ENCODE measurements around the gene BPI.
"Not testable (repeated sequence)": the region's sequence is repeated elsewhere in the genome, so short reads cannot be mapped to it uniquely, and the experiment has no call there.

The BPI gene

DNA sequence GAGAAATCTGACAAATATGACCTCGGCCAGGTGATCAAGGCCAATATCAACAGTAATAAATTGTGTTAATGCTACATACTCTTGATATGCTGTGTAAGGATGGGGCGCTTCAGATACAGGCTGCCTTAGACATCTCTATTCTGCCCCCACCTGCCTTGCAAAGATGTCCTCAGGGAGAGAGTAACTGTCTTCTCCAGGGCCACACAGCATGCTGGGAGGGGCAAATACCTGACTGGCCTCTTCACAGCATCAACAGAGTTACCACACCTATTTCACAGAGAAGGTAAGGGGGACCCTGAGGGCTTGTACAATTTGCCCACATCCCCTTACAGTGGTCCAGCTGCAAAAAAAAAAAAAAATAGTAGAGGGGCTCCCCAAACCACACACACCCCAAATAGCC lies 26.3 kb upstream of the BPI start:
- DNase-seq (ENCODE audit: low read depth in 1 of 2, low spot score in 1 of 2): no peak

DNA sequence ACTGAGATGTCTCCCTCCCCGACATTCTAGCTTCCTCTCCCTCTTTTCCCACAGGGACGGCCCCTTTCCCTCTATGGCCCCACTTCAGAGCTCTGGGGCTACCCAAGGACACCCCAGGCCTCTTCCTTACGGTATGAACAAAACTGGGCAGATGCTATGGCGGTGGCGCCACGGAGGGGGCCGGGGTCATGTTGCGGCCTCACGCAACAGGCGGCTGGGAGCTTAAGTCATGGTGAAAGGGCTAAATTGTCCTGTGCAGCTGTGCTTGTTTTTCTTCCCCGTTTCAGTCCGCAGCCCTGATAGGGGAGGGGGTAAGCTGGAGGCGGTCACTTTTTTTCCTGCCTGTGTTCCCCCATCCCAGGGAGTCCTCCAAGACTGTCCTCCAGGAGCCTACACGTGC lies 25.8 kb upstream of the BPI start:
- no peak for DNase-seq (ENCODE audit: low read depth in 1 of 2, low spot score in 1 of 2)

DNA sequence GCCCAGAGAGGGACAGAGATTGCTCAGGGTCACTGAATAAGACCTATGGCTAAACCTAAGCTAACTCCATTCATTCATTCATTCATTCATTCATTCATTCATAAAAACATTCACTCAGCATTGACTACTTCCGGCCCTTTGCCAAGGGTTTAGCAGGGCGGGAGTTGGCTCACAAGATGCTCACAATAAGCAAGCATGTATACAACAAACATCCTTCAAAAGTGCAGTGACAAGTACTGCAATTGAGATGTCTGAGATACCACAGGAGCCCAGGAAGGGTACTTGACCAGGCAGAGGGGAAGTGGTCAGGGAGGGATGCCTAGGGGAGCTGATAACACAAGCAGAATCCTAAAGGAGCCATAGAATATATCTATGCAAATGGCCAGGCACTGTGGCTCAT lies 25.2 kb upstream of the BPI start:
- no peak for DNase-seq (ENCODE audit: low read depth in 1 of 2, low spot score in 1 of 2)

DNA sequence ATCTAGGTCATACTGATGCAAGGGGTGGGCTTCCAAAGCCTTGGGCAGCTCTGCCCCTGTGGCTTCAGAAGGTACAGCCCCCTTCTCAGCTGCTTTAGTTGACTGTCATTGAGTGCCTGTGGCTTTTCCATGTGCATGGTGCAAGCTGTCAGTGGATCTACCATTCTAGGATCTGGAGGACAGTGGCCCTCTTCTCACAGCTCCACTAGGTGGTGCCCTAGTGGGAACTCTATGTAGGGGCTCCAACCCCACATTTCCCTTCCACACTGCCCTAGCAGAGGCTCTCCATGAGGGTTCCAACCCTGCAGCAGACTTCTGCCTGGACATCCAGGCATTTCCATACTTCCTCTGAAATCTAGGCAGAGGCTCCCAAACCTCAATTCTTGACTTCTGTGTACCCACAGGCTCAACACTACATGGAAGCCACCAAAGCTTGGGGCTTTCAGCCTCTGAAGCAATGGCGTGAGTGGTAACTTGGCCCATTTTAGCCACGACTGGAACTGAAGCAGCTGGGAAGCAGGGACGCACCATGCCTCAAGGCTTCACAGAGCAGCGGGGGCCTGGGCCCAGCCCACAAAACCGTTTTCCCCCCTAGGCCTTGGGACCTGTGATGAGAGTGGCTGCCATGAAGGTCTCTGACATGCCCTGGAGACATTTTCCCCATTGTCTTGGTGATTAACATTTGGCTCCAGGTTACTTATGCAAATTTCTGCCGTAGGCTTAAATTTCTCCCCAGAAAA lies 22.6 kb upstream of the BPI start:
- DNase-seq (ENCODE audit: low read depth in 1 of 2, low spot score in 1 of 2): not testable (repeated sequence)

DNA sequence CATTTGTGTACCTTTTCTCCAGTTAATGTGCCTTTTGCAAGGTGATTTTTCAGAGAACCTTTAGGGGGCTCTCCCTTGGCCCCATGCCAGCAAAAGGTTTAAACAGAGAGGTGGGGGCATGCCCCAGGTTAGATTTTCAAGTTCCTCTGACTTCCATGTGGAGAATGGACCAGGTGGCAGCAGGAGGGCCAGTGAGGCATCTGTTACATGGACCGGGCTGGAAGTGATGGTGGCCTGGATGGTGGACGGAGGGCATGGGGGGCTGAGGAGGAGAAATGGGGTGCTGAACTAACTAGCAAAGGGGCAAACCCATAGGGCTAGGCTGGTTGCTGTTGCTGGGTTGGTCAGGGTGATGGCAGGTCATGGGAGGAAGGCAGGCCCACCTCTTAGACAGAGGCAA lies 20.7 kb upstream of the BPI start:
- DNase-seq (ENCODE audit: low read depth in 1 of 2, low spot score in 1 of 2): no peak

DNA sequence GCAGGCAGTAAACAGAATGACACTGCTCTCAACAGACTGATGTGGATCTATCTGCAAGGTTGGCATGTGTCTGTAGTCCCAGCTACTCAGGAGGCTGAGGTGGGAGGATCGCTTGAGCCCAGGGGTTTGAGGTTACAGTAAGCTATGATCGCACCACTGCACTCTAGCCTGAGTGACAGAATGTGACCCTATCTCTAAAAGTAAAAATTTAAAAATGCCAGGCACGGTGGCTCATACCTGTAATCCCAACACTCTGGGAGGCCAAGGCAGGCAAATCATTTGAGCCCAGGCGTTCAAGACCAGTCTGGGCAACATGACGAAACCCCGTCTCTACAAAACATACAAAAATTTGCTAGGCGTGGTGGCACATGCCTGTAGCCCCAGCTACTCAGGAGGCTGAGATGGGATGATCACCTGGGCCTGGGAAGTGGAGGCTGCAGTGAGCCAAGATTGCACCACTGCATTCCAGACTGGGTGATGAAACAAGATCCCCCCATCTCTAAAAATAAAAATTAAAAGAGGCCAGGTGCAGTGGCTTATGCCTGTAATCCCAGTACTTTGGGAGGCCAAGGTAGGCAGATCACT lies 19.8 kb upstream of the BPI start:
- not testable (repeated sequence) for DNase-seq (ENCODE audit: low read depth in 1 of 2, low spot score in 1 of 2)

DNA sequence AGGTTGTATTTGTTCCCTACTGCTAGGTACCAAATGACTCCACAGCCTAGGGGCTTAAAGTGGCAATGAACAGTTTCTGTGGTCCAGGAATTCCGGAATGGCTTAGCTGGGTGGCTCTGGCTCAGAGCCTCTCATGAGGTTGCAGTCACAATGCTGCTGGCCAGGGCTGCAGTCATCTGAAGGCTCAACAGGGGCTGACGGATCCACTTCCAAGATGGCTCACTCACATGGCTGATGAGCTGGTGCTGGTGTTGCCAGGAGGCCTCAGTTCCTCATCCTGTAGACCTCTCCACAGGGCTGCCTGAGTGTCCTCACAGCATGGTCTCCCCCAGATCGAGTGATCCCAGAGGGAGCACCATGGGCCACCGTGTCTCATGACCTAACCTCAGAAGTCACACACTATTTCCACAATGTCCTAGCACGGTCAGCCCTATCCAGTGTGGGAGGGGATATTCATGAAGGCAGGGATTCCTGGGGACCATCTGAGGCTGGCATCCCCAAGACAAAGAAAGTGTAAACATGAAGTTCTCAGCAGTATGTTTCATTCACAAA lies 19.0 kb upstream of the BPI start:
- no peak for DNase-seq (ENCODE audit: low read depth in 1 of 2, low spot score in 1 of 2)

DNA sequence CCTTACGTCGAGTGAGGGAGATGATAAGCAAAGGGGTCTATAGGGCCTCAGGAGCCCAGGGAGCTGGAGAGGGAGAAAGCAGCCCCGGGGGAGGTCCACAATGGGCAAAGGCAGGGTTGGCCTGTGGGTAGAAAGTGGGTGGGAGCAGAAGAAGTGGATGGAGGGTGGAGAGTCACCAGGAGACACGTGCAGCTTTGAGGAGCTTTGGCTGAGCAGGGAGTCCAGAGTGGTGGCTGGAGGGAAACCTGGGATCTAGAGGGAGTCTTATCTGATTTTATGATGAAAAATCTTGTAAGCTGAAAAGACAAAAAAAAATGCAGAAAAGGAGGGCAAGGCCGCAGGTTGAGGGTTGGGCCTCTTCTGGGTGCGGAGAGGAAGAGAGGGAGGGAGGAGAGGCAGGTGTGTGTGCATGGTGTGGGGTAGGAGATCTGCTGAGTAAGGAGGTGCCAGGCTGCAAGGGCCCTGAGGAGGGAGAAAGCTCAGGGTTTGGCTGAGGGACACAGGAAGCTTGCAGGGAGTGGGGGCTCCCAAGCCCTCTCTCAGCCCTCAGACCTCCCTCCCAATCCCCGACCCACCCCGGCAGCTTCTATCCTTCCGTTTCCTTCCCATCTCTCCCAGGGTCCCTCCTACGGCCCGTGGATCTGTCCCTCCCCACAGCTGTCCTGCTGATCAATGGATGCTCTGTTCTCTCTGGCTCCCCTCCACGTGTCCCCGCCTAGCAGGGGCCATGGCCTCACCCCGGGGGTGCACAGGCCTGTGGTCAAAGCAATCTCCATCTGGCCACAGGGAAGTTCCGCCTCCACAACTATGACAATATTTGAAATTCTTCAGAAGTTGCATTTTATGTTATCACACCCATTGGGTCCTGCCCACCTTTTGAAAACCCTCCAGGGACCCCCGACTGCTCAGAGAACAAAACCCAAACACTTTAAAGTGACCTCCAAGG lies 17.1 kb upstream of the BPI start:
- DNase-seq (ENCODE audit: low read depth in 1 of 2, low spot score in 1 of 2): no peak

DNA sequence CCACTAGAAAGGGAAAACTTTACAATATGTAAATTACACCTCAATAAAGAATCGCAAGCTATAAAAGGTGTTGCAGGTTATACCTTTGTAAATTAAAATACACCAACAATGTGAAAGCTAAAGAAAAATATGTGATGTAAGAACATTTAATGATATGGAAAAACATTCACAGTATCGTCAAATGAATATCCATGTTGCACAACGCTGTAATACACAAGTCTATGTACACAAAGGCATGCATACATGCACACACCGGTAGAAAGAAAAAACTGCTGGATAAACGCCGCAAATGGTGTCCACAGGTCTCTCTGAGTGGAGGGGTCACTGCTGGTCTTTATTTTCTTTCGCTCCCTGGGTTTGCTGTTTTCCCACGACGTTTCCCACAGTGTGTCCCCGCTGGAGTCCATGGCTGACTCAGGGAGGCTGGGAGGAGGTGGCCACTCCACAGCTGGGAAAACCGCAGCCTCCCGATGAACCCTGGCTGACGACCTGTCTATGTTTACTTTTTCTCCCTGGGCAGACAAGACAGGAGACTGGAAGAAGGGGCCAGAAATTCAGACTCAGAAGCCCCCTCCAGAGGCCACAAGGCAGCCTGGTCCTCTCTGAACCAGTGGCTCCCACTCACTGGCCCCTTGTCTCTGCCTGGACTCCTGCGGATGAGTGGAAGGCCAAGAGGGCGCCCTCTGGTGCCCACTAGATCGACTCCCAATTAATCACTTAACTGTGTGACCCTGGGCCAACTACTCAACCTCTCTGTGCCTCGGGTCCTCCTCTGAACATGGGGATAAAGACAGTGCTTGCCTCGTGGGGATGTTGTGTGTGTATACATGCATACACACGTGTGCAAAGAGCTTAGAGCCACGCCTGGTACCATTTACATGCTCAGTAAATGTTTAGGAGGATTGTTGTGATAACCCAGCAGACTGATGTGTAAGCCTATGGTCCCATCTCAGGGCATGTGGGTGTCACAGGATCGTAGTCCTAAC lies 12.8 kb upstream of the BPI start:
- DNase-seq (ENCODE audit: low read depth in 1 of 2, low spot score in 1 of 2): no peak

DNA sequence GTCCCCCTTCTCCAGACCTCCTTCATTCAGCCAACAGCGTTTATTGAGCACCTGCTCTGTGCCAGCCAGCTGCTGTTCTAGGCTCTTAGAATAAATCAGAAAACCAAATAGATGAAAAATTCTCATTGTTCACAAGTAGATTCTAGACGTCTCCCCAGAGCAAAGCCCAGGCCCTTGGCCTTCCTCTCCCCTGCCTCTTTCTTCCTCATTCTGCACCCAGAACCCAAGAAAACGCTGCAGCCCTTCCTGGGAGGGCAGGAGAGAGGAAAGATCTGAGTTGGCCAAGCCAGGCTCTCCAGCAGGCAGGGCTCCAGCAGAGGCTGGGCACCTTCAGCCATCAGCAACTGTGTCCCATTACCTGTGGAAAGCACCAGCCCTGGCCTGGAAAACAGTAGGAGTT lies 12.0 kb upstream of the BPI start:
- no peak for DNase-seq (ENCODE audit: low read depth in 1 of 2, low spot score in 1 of 2)

DNA sequence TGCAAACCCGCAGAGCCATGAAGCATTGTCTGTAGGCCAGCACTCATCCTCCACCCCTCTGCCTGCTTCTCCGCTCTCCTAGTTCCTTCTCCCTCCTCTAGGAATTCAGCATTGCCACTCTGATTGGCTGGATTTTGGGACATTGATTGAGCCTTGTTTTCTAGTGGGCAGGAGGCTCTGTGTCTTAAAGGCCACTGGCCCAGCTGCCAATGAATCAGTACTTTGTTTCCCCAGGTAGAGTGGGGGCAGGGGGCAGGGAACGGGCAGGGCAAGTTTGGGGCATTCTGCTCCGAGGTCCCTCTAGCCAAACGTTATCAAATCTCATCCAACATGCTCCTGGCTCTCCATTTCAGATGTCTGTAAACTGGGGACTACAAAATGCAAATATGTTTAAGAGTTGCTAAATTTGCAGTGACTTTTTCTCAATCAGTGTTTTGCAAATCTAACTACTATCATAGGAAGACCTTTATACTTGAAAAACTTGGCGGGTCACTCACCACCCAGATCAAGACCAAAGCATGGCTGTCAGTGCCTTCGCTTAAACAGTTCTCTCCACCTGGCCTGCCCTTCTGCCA lies 10.4 kb upstream of the BPI start:
- no peak for DNase-seq (ENCODE audit: low read depth in 1 of 2, low spot score in 1 of 2)

DNA sequence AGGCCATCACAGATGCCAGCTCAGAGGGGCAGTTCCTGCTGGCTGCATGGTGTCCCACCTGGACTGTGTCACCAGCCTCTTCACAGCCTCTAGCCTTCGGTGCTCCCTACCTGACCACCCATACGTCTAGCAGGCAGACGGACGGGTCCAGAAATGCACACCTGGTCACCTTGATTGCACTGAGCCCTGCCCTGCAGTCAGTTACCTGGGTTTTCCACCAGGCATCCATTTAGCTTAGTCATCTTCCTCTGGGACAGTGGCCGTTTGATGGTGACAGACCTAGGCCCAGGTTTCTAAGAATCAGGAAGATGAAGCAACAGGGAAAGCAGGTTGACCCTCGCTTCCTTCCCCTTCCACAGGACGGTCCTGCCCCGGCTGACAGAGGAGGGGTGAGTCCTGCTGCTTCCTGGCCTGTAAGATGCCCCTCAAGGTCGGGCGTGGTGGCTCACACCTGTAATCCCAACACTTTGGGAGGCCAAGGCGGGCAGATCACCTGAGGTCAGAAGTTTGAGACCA lies 9.8 kb upstream of the BPI start:
- DNase-seq (ENCODE audit: low read depth in 1 of 2, low spot score in 1 of 2): no peak

DNA sequence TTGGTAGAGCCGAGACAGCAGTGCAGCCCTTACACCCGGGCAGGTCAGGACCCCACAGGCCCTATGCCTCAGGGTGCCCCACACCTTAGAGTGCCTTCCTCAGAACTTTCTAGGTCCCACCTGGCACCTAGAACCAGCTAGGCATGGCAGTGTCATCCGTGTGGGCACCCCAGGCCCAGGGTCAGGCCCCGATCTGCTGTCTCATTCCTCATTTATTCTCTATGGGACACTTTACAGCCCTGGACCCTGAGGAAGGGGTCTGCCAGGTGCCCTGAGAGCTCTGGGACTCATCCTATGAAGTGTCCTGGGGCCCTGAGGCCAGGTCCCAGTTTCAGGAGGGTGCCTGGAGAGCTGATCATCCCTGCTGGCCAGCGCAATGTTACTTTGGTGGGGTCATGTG lies 8.1 kb upstream of the BPI start:
- DNase-seq (ENCODE audit: low read depth in 1 of 2, low spot score in 1 of 2): no peak

DNA sequence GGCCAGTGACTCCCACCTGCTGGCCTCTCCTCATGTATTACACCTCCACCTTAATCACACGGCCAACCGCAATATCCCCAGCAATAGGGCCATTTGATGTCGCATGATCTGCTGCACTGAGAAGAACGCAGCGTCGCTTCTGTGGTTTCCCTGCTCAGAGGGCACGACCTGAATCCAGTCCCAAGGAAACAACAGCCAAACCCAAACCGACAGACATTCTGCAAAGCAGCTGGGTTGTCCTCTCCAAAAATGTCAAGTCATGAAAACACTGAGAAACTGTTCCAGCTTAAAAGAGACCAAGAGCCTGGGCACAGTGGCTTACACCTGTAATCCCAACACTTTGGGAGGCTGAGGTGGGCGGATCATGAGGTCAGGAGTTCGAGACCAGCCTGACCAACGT lies 7.5 kb upstream of the BPI start:
- DNase-seq (ENCODE audit: low read depth in 1 of 2, low spot score in 1 of 2): no peak

DNA sequence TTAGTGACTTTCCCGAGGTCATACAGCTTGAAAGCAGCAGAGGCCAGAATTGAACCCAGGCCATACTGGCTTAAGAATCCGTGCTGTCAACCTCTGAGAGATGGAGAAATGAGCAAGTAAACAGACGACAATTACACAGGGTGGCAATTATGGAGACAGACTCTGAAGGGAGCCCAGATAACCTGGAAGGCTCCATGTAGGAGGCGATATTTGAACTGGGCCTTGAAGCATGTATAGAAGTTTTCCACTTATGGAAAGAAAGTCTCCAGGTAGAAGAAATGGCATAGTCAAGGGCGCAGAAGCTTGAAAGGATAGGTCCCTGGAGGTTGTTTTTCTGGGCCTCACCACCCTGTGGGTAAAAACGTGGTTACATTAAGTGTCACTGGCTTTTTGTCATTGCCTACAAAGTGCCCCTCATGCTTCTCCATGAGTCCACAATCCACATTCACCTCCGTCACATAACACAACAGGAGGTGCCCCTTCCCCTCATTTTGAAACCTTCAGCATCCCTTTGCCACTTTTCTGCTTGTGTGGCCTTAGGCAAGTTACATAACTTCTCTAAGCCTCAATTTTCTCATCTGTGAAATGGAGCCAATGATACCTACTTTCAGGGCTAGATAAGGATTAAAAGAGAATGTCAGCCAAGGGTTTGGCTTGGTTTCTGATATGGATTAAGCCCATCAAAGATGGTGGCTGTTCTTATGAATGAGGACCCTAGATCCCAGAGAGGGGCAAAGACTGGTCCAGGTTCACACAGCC lies 5.9 kb upstream of the BPI start:
- DNase-seq (ENCODE audit: low read depth in 1 of 2, low spot score in 1 of 2): no peak

DNA sequence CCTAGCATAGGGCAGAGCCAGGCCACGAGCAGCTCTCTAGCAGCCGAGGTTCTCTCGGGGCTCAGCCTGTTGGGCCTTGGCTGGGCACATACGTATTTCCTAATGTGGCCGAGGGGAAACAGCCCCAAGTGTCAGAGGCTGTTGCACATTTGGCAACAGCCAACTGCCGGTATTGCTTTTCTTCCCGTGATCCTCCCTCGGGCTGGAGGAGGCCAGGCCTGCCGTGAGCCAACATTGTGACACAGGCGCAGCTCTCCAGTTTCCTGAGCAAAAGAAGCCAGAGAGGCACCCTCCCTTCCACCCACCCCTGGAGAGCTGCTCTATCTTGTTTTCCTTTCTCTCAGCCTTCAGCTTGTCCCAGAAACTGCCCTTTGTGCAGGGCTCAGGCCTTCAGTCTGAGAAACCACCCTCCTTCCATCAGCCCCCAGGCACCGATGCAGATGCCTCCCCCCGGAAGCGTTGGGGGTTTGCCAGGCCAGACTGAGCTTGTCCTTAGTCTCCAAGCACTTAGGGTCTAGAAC lies 5.1 kb upstream of the BPI start:
- DNase-seq (ENCODE audit: low read depth in 1 of 2, low spot score in 1 of 2): no peak

DNA sequence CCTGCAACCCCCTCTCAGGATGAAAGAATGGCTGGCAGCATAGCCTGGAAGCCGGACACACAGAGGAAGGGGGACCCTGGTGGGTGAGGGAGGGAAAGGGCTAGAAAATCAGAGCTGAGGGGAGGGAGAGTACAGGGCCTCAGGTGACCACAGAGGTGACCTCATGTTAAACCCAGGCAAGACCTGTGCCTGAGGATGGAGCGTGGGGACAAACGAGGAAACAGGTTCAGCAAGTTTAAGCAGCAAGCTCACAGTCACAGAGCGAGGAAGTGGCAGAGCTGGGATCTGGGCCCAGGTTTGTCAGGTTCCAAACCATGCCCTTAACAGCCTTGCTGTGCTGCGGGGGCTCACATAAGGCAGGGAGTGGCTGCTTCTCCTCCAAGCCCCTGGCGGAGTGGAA lies 4.0 kb upstream of the BPI start:
- no peak for DNase-seq (ENCODE audit: low read depth in 1 of 2, low spot score in 1 of 2)

DNA sequence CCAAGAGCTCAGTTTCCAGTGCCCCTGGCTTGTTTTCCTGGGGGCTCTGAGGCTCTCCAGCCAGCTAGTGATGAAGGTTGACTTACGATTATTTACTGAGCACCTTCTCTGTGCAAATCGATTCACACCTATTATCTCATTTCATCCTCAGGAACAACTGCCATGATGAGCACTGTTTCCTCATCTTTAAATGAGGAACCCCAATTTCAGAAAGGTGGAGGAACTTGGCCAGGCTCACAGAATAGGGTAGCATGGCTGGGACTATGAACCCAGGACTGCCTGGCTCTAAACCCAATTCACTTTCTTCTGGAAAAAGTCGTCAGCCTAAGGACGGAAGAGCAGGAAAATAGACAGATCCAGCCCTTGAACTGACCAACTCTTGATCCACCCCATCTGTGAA lies 3.5 kb upstream of the BPI start:
- no peak for DNase-seq (ENCODE audit: low read depth in 1 of 2, low spot score in 1 of 2)

DNA sequence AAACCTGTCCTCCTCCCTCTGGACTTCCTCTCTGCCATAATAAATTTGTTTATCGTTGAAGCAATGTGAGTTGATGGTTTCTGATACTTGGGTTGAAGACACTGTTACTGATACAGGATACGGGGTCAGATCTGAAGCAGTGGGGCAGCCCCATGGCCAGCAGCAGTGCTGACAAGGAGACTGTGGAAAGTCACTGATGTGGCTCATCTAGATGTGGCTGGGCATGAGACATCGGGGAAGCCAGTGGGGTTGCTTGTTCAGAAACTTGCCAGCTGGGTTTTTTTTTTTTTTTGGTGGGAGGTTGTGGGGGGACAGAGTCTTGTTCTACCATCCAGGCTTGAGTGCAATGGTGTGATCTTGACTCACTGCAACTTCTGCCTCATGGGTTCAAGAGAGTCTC lies 2.6 kb upstream of the BPI start:
- no peak for DNase-seq (ENCODE audit: low read depth in 1 of 2, low spot score in 1 of 2)
